Measurements from ENCODE around the gene RGL2. TPM values are rescaled to one million over a fixed set of nuclear protein-coding genes. Genes with fewer than 3 reads are reported as not detected.

The RGL2 gene
- total and polyA plus RNA-seq, 10 donors = 73.3 to 212 (median 142) TPM

DNA sequence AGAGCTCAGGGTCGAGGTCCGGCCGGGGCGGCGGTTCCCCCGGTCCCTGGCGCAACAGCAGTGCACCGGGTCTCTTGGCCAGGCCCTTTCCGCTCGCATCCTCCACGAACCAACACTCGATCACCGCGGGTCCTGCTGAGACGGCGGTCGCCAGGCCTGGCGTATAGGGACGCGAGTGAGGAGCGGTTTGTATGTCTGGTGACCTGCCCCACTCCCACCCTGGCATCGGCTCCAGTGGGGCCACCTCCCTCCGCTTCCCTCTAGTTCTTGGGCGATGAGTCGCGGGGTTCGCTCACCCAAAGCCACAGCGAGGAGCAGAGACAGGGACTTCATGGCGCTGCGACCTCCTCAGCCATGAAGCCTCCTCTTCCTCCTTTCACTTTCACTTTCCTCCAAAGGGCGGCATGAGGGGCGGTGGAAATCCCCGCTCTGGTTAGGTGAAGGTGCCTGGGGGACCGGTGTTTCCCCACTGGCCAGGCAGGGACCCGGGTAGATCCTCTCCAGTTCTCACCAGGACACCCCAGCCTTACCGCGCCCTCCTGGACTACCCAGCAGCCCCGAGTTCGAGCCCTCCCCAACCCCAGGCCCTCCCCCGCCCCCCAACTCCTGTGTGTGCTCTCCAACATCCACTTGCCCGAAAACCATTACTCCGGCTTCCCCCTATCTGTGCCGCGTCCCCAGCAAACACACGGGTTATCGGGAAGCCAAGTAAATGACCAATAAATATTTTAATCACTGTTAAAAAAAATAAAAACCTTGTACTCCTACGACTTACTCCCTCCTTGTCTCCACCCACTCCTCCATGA is 15.2 kb upstream of the RGL2 start, which contains the start of gene TAPBP:
Gene TAPBP, minus strand, starts transcription at position 370 of the 806 bp plus-strand sequence. Its CDS starts 37 bp downstream, at position 333.
- H3K4me1 ChIP-seq = peaks cover 52 to 84% (median 77%) of the 10 kb centered on the region in 6 donors
- H3K27me3 ChIP-seq (replicated peaks in 1 of 7) = no peaks in the 10 kb centered on the region
- H3K27ac ChIP-seq = peak within 1 kb of the TSS; percentile 95 to 100 (median 99)
- peak within 1 kb of the TSS; percentile 62 to 98 (median 80) for H3K4me3 ChIP-seq
- H3K36me3 ChIP-seq = peaks cover 2 to 59% (median 30%) of the 10 kb centered on the region in 6 donors
- TF ChIP-seq POLR2AphosphoS5 (IDR thresholded peaks at IDR 0.05) (peak; percentile 89 to 92 (median 91)), POLR2A (IDR thresholded peaks at IDR 0.05) (peak in 1 of 3 donors; percentile 55)
- TF ChIP-seq, protein P1, sequence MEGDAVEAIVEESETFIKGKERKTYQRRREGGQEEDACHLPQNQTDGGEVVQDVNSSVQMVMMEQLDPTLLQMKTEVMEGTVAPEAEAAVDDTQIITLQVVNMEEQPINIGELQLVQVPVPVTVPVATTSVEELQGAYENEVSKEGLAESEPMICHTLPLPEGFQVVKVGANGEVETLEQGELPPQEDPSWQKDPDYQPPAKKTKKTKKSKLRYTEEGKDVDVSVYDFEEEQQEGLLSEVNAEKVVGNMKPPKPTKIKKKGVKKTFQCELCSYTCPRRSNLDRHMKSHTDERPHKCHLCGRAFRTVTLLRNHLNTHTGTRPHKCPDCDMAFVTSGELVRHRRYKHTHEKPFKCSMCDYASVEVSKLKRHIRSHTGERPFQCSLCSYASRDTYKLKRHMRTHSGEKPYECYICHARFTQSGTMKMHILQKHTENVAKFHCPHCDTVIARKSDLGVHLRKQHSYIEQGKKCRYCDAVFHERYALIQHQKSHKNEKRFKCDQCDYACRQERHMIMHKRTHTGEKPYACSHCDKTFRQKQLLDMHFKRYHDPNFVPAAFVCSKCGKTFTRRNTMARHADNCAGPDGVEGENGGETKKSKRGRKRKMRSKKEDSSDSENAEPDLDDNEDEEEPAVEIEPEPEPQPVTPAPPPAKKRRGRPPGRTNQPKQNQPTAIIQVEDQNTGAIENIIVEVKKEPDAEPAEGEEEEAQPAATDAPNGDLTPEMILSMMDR (IDR thresholded peaks at IDR 0.05 in 8 of 11, conservative IDR thresholded peaks at IDR 0.05 in 3 of 11) = no peak
- DNase-seq = peak; percentile 92
- intact Hi-C loops (cut with DNase I; ENCODE audit: low total_unique reads) = no loop called here
- H3K9me3 ChIP-seq = no peaks in the 10 kb centered on the region
- 0 to 1% (median 1%) methylated on average over 24 to 47 of the region's 47 CpGs for WGBS, 5 donors

DNA sequence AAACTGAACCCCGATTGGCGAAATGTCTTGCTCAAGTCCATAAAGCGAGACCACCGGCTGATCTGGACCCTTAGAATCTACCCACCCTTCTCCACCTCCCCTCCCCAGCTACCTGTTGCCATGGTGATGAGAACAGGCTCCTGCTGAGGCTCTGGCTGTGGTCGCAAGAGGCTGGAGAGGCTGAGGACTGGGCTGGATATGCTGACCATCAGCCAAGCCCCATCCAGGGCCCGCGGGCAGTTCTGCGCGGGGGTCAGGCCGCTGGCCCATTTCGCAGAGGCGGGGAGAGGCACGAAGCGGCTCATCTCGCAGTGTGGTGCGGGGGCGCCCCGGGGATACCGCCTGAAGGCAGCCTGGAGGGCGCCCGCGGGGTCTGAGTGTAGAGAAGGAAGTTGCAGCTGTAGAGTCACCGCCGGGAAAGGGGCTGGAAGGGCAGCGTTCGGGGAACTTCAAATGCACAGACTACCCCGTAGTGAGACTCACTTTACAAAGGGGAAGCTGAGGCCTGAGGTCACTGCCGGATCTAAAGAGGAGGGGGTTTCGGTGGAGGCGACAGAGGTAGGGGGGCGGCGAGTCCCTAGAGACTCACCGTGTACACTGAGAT is 14.5 kb upstream of the RGL2 start:
- Histone ChIP-seq H3K27me3 (replicated peaks in 1 of 7) (no peaks in the 10 kb centered on the region), H3K36me3 (peaks cover 0 to 60% (median 30%) of the 10 kb centered on the region in 6 donors), H3K4me1 (peaks cover 45 to 84% (median 77%) of the 10 kb centered on the region in 6 donors), H3K9me3 (no peaks in the 10 kb centered on the region), H3K4me3 (peak overlapping the region; percentile 62 to 98 (median 80)), H3K27ac (peak overlapping the region; percentile 95 to 100 (median 99))
- intact Hi-C loops (cut with DNase I; ENCODE audit: low total_unique reads) = no loop called here
- WGBS, 5 donors = 0 to 1% (median 0%) methylated on average over 13 to 33 of the region's 33 CpGs
- peak; percentile 94 for DNase-seq
- TF ChIP-seq POLR2AphosphoS5 (IDR thresholded peaks at IDR 0.05) = no peak
- TF ChIP-seq, protein P1 (IDR thresholded peaks at IDR 0.05 in 8 of 11, conservative IDR thresholded peaks at IDR 0.05 in 3 of 11) = peak in 1 of 11 experiments; percentile 7

DNA sequence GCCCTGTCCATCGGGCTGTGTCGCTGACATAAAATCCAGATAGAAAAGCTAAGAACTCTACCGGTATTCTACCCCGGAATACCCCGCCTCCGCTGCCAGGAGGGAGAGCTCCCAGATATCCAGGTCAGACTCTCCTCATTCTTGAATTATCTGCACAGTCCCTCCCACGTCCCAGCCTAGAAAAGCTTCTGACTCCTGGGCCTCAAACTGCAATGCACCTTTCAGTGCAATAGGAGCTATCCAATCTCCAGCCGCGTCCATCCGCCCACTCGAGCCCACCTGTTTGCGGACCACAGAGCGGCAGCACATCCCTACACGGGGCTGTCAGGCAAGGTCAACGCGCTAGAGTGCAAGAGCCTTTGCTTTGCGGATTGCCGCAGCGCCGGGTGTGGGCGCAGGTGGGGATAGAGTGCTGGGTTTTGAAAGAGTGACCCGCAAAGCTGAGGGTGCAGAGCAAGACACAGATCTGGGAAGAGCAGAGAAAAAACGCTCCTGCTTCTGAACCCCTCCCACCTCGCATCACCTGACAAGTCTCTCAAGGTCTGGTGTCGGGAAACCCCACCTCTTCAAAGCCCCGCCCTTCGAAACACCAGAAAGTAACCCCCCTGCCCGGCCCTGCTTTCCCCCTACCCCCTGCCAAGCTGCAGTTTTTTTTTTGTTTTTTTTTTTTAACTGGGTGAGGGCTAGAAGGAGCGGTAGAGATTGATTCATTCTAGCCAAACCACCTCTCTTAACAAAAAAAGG is 13.8 kb upstream of the RGL2 start:
- Histone ChIP-seq H3K4me1 (peaks cover 44 to 88% (median 79%) of the 10 kb centered on the region in 6 donors), H3K4me3 (peak overlapping the region; percentile 62 to 98 (median 80)), H3K27me3 (replicated peaks in 1 of 7) (no peaks in the 10 kb centered on the region), H3K9me3 (no peaks in the 10 kb centered on the region), H3K27ac (peak overlapping the region; percentile 95 to 100 (median 99)), H3K36me3 (peaks cover 0 to 67% (median 33%) of the 10 kb centered on the region in 6 donors)
- intact Hi-C loops (cut with DNase I; ENCODE audit: low total_unique reads) = no loop called here
- TF ChIP-seq POLR2AphosphoS5 (IDR thresholded peaks at IDR 0.05) (peak; percentile 22 to 73 (median 71)), POLR2A (IDR thresholded peaks at IDR 0.05) (no peak)
- TF ChIP-seq, protein P1 (IDR thresholded peaks at IDR 0.05 in 8 of 11, conservative IDR thresholded peaks at IDR 0.05 in 3 of 11) = no peak
- DNase-seq = peak; percentile 92
- WGBS, 5 donors = 9 to 14% (median 9%) methylated on average over 26 to 29 of the region's 29 CpGs

Data from spleen (tissue), 11 donors.